ENCODE measurements around the gene IL10. TPM values are rescaled to one million over a fixed set of nuclear protein-coding genes. Genes with fewer than 3 reads are reported as not detected.

IL10 gene
- total RNA-seq, result under 1 TPM in 1 of 2 donors, not detected in 1; 0.95 TPM

DNA sequence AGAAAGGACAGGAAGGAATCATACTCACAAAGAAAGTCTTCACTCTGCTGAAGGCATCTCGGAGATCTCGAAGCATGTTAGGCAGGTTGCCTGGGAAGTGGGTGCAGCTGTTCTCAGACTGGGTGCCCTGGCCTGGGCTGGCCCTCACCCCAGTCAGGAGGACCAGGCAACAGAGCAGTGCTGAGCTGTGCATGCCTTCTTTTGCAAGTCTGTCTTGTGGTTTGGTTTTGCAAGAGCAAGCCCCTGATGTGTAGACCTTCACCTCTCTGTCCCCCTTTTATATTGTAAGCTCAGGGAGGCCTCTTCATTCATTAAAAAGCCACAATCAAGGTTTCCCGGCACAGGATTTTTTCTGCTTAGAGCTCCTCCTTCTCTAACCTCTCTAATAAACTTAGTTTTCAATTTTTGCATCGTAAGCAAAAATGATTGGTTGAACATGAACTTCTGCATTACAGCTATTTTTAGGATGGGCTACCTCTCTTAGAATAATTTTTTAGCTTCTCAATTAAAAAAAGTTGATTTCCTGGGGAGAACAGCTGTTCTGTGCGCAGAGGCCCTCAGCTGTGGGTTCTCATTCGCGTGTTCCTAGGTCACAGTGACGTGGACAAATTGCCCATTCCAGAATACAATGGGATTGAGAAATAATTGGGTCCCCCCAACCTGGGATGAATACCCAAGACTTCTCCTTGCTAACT is at the start of gene IL10:
Gene IL10 (minus strand): TSS at position 252 of the 695 bp plus-strand sequence. CDS start 59 bp downstream, at position 193.
- Mint-ChIP-seq H3K27ac (peak within 1 kb of the TSS in 1 of 2 donors; percentile 44), H3K4me3 (peak within 1 kb of the TSS; percentile 29)

DNA sequence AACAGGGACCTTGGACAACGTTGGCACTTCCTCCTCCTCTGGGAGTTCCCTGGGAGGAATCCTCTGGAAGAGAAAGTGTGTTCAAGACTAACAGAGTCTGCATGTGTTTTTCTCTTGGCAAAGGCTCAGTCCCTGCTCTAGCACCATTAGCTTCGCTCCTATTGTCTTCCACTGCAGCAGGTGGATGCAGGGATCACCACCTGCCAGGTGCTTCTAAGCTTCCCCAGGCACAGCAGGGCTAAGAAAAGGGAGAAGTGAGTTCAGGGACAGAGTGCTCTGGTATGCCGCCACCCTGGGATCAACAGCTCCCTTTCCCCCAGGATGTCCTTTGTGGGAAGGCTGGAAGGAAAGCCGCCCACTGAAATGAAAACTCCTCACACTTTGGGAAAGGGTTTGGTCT is 49.2 kb upstream of the IL10 start:
- H3K9me3 Mint-ChIP-seq, result no peaks in the 10 kb centered on the region
- DNase-seq (ENCODE audit: low spot score), result no peak
- peaks cover 0 to 7% of the 10 kb centered on the region in 2 donors for H3K27me3 Mint-ChIP-seq
- no peak overlapping the region for H3K27ac Mint-ChIP-seq
- peaks cover 15 to 18% of the 10 kb centered on the region in 2 donors for H3K4me1 Mint-ChIP-seq (ENCODE audit: low read depth in 2 of 2)
- H3K4me3 Mint-ChIP-seq, result no peak overlapping the region
- no peaks in the 10 kb centered on the region for H3K36me3 Mint-ChIP-seq
- ATAC-seq, result no peak

More for the DNA sequence above, at the start of gene IL10:
- ATAC-seq (peak in 1 of 2 donors; percentile 30), DNase-seq (ENCODE audit: low spot score) (no peak)
- Mint-ChIP-seq H3K27me3 (peaks cover 9 to 28% of the 10 kb centered on the region in 2 donors), H3K4me1 (ENCODE audit: low read depth in 2 of 2) (peaks cover 58% of the 10 kb centered on the region in 2 donors), H3K36me3 (no peaks in the 10 kb centered on the region), H3K9me3 (no peaks in the 10 kb centered on the region)

- Mint-ChIP-seq H3K9me3 (peaks cover 3% of the 10 kb centered on the region), H3K4me1 (ENCODE audit: low read depth in 2 of 2) (peaks cover 18 to 19% of the 10 kb centered on the region in 2 donors), H3K4me3 (peak overlapping the region; percentile 23), H3K27me3 (peaks cover 0 to 7% of the 10 kb centered on the region in 2 donors), H3K27ac (peak overlapping the region; percentile 19 to 63), H3K36me3 (peaks cover 7% of the 10 kb centered on the region)
- ATAC-seq (peak; percentile 55 to 62), DNase-seq (ENCODE audit: low spot score) (no peak)
Measured at GRCh38 chr1:206816390-206817287, 44.3 kb upstream of the IL10 start.

DNA sequence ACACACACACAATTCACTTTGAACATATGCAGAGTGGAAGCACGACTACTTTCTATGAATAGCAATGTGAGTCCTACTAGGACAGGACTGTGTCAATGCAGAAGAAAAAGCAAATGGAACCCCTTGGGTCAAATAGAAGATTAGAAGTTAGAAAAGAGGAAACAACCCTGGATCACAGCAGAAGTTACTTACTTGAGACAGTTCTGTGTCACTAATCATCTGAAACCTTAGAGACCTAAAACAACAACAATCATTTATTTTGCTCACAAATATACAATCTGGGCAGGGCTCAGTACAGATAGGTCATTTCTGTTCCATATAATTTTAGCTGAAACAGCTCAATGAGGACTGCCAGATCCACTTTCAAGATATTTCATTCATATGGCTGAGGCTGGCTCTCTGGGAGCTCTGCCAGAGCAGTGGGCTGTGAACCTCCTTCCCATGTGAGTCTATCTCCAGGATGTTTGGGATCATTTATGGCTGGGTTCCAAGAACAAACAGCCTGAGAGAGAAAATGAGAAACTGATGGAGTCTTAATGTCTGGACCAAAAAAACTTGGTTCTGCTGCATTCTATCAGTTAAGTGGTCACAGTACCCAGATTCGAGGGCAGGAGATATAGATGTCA is 42.5 kb upstream of the IL10 start:
- Mint-ChIP-seq H3K9me3 (peaks cover 3% of the 10 kb centered on the region), H3K36me3 (peaks cover 7% of the 10 kb centered on the region), H3K27me3 (peaks cover 0 to 4% of the 10 kb centered on the region in 2 donors), H3K4me1 (ENCODE audit: low read depth in 2 of 2) (peaks cover 13 to 14% of the 10 kb centered on the region in 2 donors), H3K4me3 (no peak overlapping the region), H3K27ac (no peak overlapping the region)
- DNase-seq (ENCODE audit: low spot score), result no peak
- ATAC-seq, result no peak

- H3K27ac Mint-ChIP-seq, result no peak overlapping the region
- H3K36me3 Mint-ChIP-seq, result peaks cover 7% of the 10 kb centered on the region
- no peak for DNase-seq (ENCODE audit: low spot score)
- H3K4me3 Mint-ChIP-seq, result no peak overlapping the region
- ATAC-seq, result no peak
- peaks cover 3% of the 10 kb centered on the region for H3K9me3 Mint-ChIP-seq
- peaks cover 0 to 9% of the 10 kb centered on the region in 2 donors for H3K27me3 Mint-ChIP-seq
- peaks cover 21 to 23% of the 10 kb centered on the region in 2 donors for H3K4me1 Mint-ChIP-seq (ENCODE audit: low read depth in 2 of 2)
Measured at GRCh38 chr1:206812471-206812870, 40.2 kb upstream of the IL10 start.

DNA sequence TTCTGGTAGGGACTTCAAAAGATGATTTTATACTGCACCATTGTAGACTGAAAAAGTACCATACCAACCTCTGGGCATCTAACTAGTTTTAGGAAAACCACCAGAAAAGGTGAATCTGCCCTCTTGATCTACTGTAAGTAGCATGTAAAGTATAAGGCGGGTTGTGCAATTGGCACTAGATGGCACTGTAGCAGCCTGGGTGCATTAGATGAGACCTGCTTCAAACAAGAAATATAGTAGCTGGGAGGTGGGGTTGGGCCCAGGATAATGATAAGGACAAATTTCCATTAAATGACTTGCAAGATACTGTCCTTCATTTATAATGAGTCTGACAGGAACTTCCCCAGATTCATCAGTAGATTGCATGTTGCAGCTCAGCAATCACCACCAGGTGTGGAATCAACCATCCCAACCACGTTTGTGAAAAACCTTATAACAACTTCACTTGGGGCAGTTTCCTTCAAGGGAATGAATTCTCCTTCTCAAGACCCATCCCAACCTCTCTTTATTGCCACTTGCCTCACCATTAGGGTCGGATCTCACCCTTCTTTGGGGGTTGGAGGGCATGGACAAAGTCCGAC is 37.3 kb upstream of the IL10 start:
- H3K27me3 Mint-ChIP-seq, result peaks cover 0 to 23% of the 10 kb centered on the region in 2 donors
- peaks cover 14 to 17% of the 10 kb centered on the region in 2 donors for H3K4me1 Mint-ChIP-seq (ENCODE audit: low read depth in 2 of 2)
- DNase-seq (ENCODE audit: low spot score) (no peak), ATAC-seq (no peak)
- no peak overlapping the region for H3K4me3 Mint-ChIP-seq
- H3K36me3 Mint-ChIP-seq, result peaks cover 7% of the 10 kb centered on the region
- peaks cover 3% of the 10 kb centered on the region for H3K9me3 Mint-ChIP-seq
- H3K27ac Mint-ChIP-seq, result no peak overlapping the region

- Mint-ChIP-seq H3K27me3 (peaks cover 0 to 21% of the 10 kb centered on the region in 2 donors), H3K36me3 (peaks cover 7% of the 10 kb centered on the region), H3K9me3 (peaks cover 3% of the 10 kb centered on the region), H3K27ac (peak overlapping the region; percentile 2 to 3), H3K4me1 (ENCODE audit: low read depth in 2 of 2) (peaks cover 14 to 17% of the 10 kb centered on the region in 2 donors), H3K4me3 (no peak overlapping the region)
- no peak for DNase-seq (ENCODE audit: low spot score)
- peak; percentile 82 to 83 for ATAC-seq
Measured at GRCh38 chr1:206808615-206809014, 36.3 kb upstream of the IL10 start.

DNA sequence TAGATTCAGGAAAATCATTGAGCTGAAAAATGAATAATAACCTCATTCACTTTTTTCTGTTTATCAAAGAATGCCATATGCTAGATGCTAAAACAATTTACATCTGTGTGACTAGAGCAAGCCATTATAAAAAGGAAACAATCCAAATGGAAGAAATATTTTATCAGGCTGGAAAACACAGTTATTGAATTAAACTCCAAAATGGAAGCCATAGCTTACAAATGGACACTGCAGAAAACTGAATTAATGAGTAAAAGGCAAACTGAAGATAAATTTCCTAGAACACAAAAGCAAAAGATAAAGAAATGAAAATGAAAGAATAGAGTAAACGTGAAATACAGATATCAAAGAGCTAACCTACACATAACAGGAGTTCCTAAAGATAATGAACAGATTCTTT is 33.1 kb upstream of the IL10 start:
- Mint-ChIP-seq H3K4me1 (ENCODE audit: low read depth in 2 of 2) (peaks cover 33 to 42% of the 10 kb centered on the region in 2 donors), H3K9me3 (no peaks in the 10 kb centered on the region), H3K36me3 (no peaks in the 10 kb centered on the region), H3K27me3 (peaks cover 11 to 30% of the 10 kb centered on the region in 2 donors), H3K27ac (no peak overlapping the region), H3K4me3 (no peak overlapping the region)
- DNase-seq (ENCODE audit: low spot score), result no peak
- no peak for ATAC-seq

DNA sequence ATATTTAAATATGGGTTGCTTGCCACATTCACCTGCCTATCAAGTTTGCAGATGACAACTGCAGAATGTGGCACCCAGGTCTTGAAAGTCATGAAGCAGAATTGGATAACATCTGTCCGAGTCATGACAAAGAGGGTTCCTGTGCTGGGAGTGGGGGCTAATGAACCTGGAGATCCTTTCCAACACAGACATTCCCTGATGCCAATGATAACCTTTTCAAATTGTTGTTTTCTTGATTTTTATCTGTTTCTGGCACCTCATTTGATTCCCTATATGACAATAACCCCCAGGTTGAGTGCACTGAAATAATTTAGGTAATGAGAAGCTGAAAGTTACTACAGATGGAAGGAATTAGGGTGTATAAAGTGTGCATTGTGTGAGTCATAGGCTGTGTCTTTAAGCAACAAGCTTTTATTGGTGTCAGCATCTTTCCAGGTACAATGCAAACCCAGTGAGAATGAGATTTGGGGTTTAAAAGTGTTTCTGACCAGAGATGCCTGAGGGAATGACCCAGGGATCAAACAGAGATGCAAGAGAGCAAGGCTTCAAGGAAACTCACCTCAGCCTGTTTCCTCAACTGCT is 32.0 kb upstream of the IL10 start:
- peaks cover 35 to 46% of the 10 kb centered on the region in 2 donors for H3K4me1 Mint-ChIP-seq (ENCODE audit: low read depth in 2 of 2)
- ATAC-seq (no peak), DNase-seq (ENCODE audit: low spot score) (no peak)
- peaks cover 18 to 33% of the 10 kb centered on the region in 2 donors for H3K27me3 Mint-ChIP-seq
- H3K9me3 Mint-ChIP-seq, result no peaks in the 10 kb centered on the region
- H3K27ac Mint-ChIP-seq, result no peak overlapping the region
- no peaks in the 10 kb centered on the region for H3K36me3 Mint-ChIP-seq
- no peak overlapping the region for H3K4me3 Mint-ChIP-seq

- Mint-ChIP-seq H3K27me3 (peaks cover 18 to 41% of the 10 kb centered on the region in 2 donors), H3K9me3 (no peaks in the 10 kb centered on the region), H3K36me3 (no peaks in the 10 kb centered on the region), H3K4me1 (ENCODE audit: low read depth in 2 of 2) (peaks cover 30 to 40% of the 10 kb centered on the region in 2 donors), H3K27ac (peak overlapping the region in 1 of 2 donors; percentile 13), H3K4me3 (peak overlapping the region; percentile 26)
- peak; percentile 89 to 98 for ATAC-seq
- DNase-seq (ENCODE audit: low spot score), result no peak
Measured at GRCh38 chr1:206803221-206803730, 31.0 kb upstream of the IL10 start.

GRCh38 chr1:206802401-206802800 is 30.1 kb upstream of the IL10 start:
- peak overlapping the region; percentile 26 for H3K4me3 Mint-ChIP-seq
- peaks cover 28 to 42% of the 10 kb centered on the region in 2 donors for H3K4me1 Mint-ChIP-seq (ENCODE audit: low read depth in 2 of 2)
- no peaks in the 10 kb centered on the region for H3K36me3 Mint-ChIP-seq
- H3K27me3 Mint-ChIP-seq, result peaks cover 18 to 39% of the 10 kb centered on the region in 2 donors
- peak overlapping the region; percentile 2 to 13 for H3K27ac Mint-ChIP-seq
- DNase-seq (ENCODE audit: low spot score) (no peak), ATAC-seq (no peak)
- no peaks in the 10 kb centered on the region for H3K9me3 Mint-ChIP-seq

DNA sequence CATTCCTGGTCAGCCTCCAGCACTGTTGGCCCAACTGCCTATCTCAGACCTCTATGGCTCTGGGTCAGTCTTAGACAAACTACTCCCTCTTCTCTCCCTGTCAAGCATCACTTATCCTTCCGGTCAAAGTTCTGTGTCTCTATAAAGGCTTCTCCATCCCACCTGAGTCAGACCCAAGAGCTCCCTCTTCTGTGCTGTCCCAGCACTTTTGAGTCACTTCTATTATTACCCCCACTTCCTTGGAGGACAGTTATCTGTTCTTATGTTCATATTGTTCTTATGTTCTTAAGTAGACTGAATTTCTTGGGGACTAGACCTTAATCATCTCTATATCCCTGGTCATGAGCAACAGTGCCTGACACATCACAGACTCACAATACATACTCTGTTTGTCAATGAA is 29.2 kb upstream of the IL10 start:
- DNase-seq (ENCODE audit: low spot score), result no peak
- H3K27ac Mint-ChIP-seq, result peak overlapping the region in 1 of 2 donors; percentile 75
- peaks cover 28 to 42% of the 10 kb centered on the region in 2 donors for H3K4me1 Mint-ChIP-seq (ENCODE audit: low read depth in 2 of 2)
- no peak overlapping the region for H3K4me3 Mint-ChIP-seq
- no peak for ATAC-seq
- H3K9me3 Mint-ChIP-seq, result no peaks in the 10 kb centered on the region
- no peaks in the 10 kb centered on the region for H3K36me3 Mint-ChIP-seq
- H3K27me3 Mint-ChIP-seq, result peaks cover 18 to 32% of the 10 kb centered on the region in 2 donors

DNA sequence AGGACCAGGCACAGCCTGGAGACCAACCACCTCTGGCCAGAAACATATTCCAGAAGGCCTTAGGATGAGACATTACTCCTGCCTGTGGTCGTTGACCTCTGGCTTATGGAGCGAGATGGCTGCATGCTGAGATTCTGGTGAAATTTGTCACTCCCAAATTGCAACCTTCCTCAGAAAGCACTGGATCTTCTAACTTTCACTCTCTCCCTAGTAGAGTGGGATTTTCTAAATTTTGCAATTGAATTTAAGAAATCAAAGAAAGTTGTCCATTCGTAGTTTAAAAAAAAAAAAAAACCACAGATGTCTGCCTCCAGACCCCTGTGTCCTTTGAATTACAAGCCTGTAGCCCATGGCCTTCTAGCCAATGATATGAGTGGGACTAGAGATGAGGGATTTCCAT is 28.6 kb upstream of the IL10 start:
- no peak overlapping the region for H3K4me3 Mint-ChIP-seq
- peaks cover 28 to 42% of the 10 kb centered on the region in 2 donors for H3K4me1 Mint-ChIP-seq (ENCODE audit: low read depth in 2 of 2)
- DNase-seq (ENCODE audit: low spot score) (no peak), ATAC-seq (no peak)
- peak overlapping the region; percentile 24 to 75 for H3K27ac Mint-ChIP-seq
- peaks cover 18 to 32% of the 10 kb centered on the region in 2 donors for H3K27me3 Mint-ChIP-seq
- no peaks in the 10 kb centered on the region for H3K9me3 Mint-ChIP-seq
- H3K36me3 Mint-ChIP-seq, result no peaks in the 10 kb centered on the region
